GM12892 (cell line): ENCODE measurements around the gene HAUS6.

ENCODE experiments used
- POLR2A ChIP-seq: IDR thresholded peaks from 2 replicates; pipeline ENCODE4 v1.6.1; 2011; ENCODE audit warnings: low read depth, low read length, control low read depth
- POLR2AphosphoS5 ChIP-seq: IDR thresholded peaks from 2 replicates; pipeline ENCODE4 v1.6.1; 2011; ENCODE audit warnings: low read depth, low read length, control low read depth
- TAF1 ChIP-seq: IDR thresholded peaks from 2 replicates; pipeline ENCODE4 v1.6.1; 2011; ENCODE audit warnings: low read depth, mild to moderate bottlenecking, control low read depth, low read length, borderline replicate concordance

- no peak for TF ChIP-seq POLR2A
- TF ChIP-seq POLR2AphosphoS5, result no peak
- TF ChIP-seq TAF1, result no peak
These were observed 19.9 kb upstream of the HAUS6 start for GRCh38 chr9:19122490-19123042.
